Fibroblast of the aortic adventitia (primary cell): Measurements from ENCODE around the gene SLFN11. TPM values are rescaled to one million over a fixed set of nuclear protein-coding genes. Genes with fewer than 3 reads are reported as not detected.
"Not testable (repeated sequence)": the region's sequence is repeated elsewhere in the genome, so short reads cannot be mapped to it uniquely, and the experiment has no call there.

ENCODE experiments used
- DNase-seq: peaks from one replicate; pipeline ENCODE4 v3.0.0-alpha.2; 2010; ENCODE audit warnings: low read depth
- H3K4me3 ChIP-seq: 2 replicates; pipeline ENCODE4 v1.5.1; 2011; ENCODE audit warnings: low read depth, mild to moderate bottlenecking, control low read depth, low read length, moderate library complexity
- CTCF ChIP-seq: IDR thresholded peaks from 2 replicates; pipeline ENCODE4 v1.5.1; 2011; ENCODE audit warnings: mild to moderate bottlenecking, low read length, control low read depth, inconsistent platforms; ENCODE audit not compliant: insufficient read depth
- total RNA-seq: library from RNA; depleted of rRNA; stranded (reverse); fragments of >200 nt; gene quantifications from 2 replicates; pipeline ENCODE4 v1.2.3, GENCODE V29; 2012; ENCODE audit warnings: low replicate concordance

The SLFN11 gene, protein sequence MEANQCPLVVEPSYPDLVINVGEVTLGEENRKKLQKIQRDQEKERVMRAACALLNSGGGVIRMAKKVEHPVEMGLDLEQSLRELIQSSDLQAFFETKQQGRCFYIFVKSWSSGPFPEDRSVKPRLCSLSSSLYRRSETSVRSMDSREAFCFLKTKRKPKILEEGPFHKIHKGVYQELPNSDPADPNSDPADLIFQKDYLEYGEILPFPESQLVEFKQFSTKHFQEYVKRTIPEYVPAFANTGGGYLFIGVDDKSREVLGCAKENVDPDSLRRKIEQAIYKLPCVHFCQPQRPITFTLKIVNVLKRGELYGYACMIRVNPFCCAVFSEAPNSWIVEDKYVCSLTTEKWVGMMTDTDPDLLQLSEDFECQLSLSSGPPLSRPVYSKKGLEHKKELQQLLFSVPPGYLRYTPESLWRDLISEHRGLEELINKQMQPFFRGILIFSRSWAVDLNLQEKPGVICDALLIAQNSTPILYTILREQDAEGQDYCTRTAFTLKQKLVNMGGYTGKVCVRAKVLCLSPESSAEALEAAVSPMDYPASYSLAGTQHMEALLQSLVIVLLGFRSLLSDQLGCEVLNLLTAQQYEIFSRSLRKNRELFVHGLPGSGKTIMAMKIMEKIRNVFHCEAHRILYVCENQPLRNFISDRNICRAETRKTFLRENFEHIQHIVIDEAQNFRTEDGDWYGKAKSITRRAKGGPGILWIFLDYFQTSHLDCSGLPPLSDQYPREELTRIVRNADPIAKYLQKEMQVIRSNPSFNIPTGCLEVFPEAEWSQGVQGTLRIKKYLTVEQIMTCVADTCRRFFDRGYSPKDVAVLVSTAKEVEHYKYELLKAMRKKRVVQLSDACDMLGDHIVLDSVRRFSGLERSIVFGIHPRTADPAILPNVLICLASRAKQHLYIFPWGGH
- 41.5 and 99.2 TPM in 2 replicates for total RNA-seq

GRCh38 chr17:35373534-35373983, at the start of gene SLFN11:
Gene SLFN11, minus strand, starts transcription at chr17:35373621. Its CDS starts 9,814 bp downstream, at chr17:35363807.
- no peak for TF ChIP-seq CTCF
- peak; percentile 98 for DNase-seq
- H3K4me3 ChIP-seq: peak within 1 kb of the TSS; percentile 89

- H3K4me3 ChIP-seq, DNase-seq: not testable (repeated sequence)
Observed at GRCh38 chr17:35421069-35421468, 47.6 kb upstream of the SLFN11 start.

GRCh38 chr17:35416659-35417058, 43.2 kb upstream of the SLFN11 start:
- H3K4me3 ChIP-seq: no peak overlapping the region
- TF ChIP-seq CTCF: no peak
- no peak for DNase-seq

- not testable (repeated sequence) for DNase-seq, H3K4me3 ChIP-seq
Observed at GRCh38 chr17:35414707-35415106, 41.3 kb upstream of the SLFN11 start.

- no peak for DNase-seq
- no peak overlapping the region for H3K4me3 ChIP-seq
- no peak for TF ChIP-seq CTCF
Observed at GRCh38 chr17:35414247-35414646, 40.8 kb upstream of the SLFN11 start.

- no peak for TF ChIP-seq CTCF
- no peak for DNase-seq
- H3K4me3 ChIP-seq: no peak overlapping the region
Observed at GRCh38 chr17:35407531-35407930, 34.1 kb upstream of the SLFN11 start.

DNA sequence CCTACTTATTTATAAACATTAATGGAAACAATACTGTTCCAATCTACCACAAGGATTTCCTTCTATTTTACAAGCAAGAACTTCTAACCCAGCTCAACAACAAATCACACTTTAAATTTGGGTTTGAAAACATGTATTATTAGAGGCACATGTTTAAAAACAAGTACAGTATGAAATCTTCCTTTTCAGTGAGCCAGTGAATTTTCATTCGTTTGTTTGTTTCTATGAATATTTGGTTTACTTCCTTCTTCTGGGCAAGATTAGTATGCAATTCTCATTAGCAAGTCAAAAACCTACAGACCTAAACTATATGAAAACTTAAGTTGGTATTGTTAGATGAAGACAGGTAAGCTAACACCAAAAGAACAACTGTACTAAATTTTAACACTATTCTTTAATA, 33.1 kb upstream of the SLFN11 start:
- TF ChIP-seq CTCF: no peak
- no peak for DNase-seq
- H3K4me3 ChIP-seq: no peak overlapping the region
